Activated T-cell treated with anti-CD3 and anti-CD28 coated beads, Interleukin-2, amount 50 U/mL, for 4 hours (primary cell): ENCODE data around the gene PRL. TPM values are rescaled to one million over a fixed set of nuclear protein-coding genes. Genes with fewer than 3 reads are reported as not detected.

Experiments
- ATAC-seq, 2 donors: fragments of 200-7000 bp; cut with Tn5 transposase; one replicate each; pipeline ENCODE4 v1.10.0; 2021
- DNase-seq: peaks from one replicate; pipeline ENCODE4 v3.0.0-alpha.2; 2020
- H3K27me3 Mint-ChIP-seq: one replicate; pipeline ENCODE4 v1.8.0; 2021; ENCODE audit warnings: low read depth, mixed read lengths
- H3K36me3 Mint-ChIP-seq: one replicate; pipeline ENCODE4 v1.8.0; 2022; ENCODE audit warnings: mixed read lengths; ENCODE audit not compliant: insufficient read depth
- H3K4me1 Mint-ChIP-seq: one replicate; pipeline ENCODE4 v1.8.0; 2021; ENCODE audit warnings: low read depth, mixed read lengths
- H3K4me3 Mint-ChIP-seq: one replicate; pipeline ENCODE4 v1.8.0; 2021; ENCODE audit warnings: mild to moderate bottlenecking, moderate library complexity, mixed read lengths
- H3K9me3 Mint-ChIP-seq: one replicate; pipeline ENCODE4 v1.8.0; 2021; ENCODE audit warnings: mixed read lengths
- total RNA-seq, 3 donors: library from RNA; stranded (reverse); gene quantifications; one replicate each; pipeline ENCODE4 v1.2.1, GENCODE V29; 2021

Gene PRL
- total RNA-seq = under 1 TPM in 1 of 3 donors, not detected in 2; 0.24 TPM

DNA sequence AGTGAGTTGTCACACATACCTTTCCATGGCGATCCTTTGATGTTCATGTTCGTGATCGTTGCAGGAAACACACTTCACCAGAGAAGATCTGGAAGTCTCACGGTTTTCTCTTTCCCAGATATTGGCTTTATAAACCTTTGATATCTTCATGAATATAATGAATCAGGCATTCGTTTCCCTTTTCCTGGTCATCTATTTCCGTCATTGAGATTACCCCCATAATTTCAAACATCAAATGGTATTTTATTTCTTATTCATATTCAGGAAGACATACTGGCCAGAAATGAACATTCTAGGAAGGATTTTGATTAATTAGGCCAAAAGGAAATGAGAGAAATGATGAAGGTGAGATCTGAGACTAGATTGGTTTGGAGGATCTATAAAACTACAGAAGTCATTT lies at the start of gene PRL:
Gene PRL, minus strand, starts transcription at position 101 of the 400 bp plus-strand sequence. Its CDS starts 54 bp downstream, at position 47.
- Mint-ChIP-seq H3K4me1 (no peaks in the 10 kb centered on the region), H3K9me3 (peaks cover 6% of the 10 kb centered on the region), H3K36me3 (no peaks in the 10 kb centered on the region), H3K4me3 (no peak within 1 kb of the TSS), H3K27me3 (no peaks in the 10 kb centered on the region)
- ATAC-seq (no peak), DNase-seq (no peak)

DNA sequence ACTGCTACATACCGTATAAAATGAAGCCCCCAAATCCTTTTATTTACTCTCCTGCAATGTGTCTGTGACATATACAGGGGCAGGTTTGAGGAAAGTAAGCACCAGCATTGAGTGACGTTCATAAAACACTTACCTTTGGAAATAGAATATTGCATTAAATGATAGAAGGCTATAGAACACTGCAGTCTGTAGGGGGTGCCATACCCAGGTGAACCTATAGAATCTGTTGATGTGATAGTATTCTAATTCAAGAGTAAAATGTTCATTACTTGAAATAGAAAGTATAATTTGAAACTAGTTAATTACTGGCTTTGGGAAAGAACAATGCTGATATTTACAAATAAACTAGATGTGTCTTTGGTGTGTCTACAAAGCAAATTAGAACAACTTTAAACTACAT lies 47.0 kb upstream of the PRL start:
- DNase-seq (no peak), ATAC-seq (no peak)
- Mint-ChIP-seq H3K4me3 (no peak overlapping the region), H3K36me3 (no peaks in the 10 kb centered on the region), H3K9me3 (peaks cover 3% of the 10 kb centered on the region), H3K4me1 (no peaks in the 10 kb centered on the region), H3K27me3 (no peaks in the 10 kb centered on the region)

DNA sequence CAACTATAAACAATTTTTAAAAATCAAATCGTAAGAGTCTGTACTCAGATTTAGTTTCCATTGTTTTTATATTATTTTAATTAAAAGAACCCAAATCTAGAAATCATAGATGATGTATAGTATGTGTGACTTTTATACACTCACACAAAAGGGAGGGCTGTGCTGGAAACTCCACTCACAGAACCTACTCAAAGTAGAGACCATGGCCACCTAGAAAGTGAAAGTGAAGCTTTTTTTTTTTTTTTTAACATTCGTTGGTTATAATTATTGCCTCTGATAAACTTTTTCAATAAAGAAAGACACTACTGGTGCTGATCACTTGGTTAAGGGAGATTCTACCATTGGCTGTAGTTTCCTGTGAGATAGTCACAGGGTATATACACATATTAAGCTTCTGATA lies 37.9 kb upstream of the PRL start:
- no peaks in the 10 kb centered on the region for H3K4me1 Mint-ChIP-seq
- ATAC-seq = no peak
- no peak overlapping the region for H3K4me3 Mint-ChIP-seq

DNA sequence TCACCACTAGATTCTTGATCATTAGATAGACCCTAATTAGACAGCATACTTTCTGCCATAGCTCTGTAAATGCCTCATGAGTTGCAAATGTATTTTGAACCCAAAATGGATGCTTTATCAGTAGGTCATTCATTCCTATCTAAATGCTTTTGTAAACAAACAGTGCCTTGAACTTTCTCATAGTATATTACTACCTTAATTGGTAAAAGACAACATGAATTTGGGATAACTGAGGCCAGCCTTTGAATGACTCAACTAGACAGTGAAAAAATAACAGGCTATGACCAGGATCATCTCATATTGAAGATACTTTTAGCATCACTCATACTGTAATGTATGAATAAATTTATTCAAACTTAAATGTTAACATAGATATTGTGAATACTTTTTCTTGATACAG lies 37.0 kb upstream of the PRL start:
- DNase-seq (no peak), ATAC-seq (no peak)
- no peaks in the 10 kb centered on the region for H3K27me3 Mint-ChIP-seq
- no peak overlapping the region for H3K4me3 Mint-ChIP-seq
- peaks cover 12% of the 10 kb centered on the region for H3K9me3 Mint-ChIP-seq
- no peaks in the 10 kb centered on the region for H3K36me3 Mint-ChIP-seq
- H3K4me1 Mint-ChIP-seq = no peaks in the 10 kb centered on the region

More for the DNA sequence above, 37.9 kb upstream of the PRL start:
- Mint-ChIP-seq H3K9me3 (peaks cover 9% of the 10 kb centered on the region), H3K36me3 (no peaks in the 10 kb centered on the region), H3K27me3 (no peaks in the 10 kb centered on the region)
- no peak for DNase-seq

DNA sequence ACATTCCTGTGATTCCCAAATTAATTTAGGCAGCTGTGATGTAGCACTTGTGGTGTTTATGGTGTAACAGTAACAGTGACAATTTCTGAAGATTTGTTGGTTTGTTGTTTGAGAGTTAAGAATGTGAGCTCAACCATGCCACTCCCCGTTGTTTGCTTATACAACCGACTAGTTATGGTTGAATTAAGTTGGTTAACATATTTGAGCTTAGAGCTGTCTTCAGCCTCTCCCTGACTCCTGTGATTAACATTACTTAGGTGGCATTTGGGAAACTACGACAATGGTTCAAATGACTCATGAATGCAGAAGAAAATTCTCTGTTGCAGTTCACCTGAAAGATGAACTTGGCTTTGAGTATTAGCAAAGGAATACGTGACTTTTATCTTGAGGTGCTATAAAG lies 35.9 kb upstream of the PRL start:
- DNase-seq (no peak), ATAC-seq (no peak)
- H3K4me1 Mint-ChIP-seq = no peaks in the 10 kb centered on the region
- no peak overlapping the region for H3K4me3 Mint-ChIP-seq
- H3K27me3 Mint-ChIP-seq = no peaks in the 10 kb centered on the region
- peaks cover 9% of the 10 kb centered on the region for H3K9me3 Mint-ChIP-seq
- no peaks in the 10 kb centered on the region for H3K36me3 Mint-ChIP-seq

DNA sequence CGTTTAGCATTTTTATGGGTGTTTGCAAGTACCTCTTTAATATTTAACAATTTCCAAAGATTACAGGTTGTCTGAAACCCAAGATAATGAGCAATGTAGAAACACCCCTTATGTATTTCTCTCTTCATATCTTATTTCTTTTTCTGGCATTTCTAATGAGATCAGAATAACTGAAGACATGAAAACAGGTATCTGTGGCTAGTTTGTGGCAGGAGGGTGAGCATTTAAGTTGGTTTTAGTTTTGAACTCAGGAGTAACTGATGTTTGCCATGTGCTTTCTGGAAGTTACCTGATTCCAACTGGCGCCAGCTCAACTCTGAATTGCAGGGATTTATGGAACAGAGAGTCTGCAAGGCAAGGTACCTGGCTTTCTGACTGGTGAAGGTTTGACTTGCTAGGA lies 35.4 kb upstream of the PRL start:
- no peaks in the 10 kb centered on the region for H3K4me1 Mint-ChIP-seq
- ATAC-seq (no peak), DNase-seq (no peak)
- no peak overlapping the region for H3K4me3 Mint-ChIP-seq
- no peaks in the 10 kb centered on the region for H3K27me3 Mint-ChIP-seq
- peaks cover 8% of the 10 kb centered on the region for H3K9me3 Mint-ChIP-seq
- no peaks in the 10 kb centered on the region for H3K36me3 Mint-ChIP-seq

DNA sequence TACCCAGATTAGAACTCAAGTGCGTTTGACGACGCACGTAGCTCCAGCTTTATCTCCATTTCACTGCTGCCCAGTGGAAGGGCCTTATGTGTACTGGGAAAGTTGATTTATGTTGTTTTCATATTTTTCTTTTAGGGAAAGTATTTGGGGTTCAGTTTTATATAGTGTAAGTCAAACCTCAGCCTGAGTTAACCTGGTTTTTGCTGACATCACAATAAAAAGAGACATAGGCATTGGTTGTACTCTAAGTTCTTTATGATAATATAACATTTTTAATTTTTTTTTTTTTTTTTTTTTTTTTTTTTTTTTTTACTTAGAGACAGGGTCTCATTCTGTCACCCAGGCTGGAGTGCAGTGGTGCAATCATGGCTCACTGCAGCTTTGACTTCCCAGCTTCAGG lies 34.1 kb upstream of the PRL start:
- Mint-ChIP-seq H3K4me1 (no peaks in the 10 kb centered on the region), H3K36me3 (no peaks in the 10 kb centered on the region), H3K4me3 (no peak overlapping the region), H3K27me3 (no peaks in the 10 kb centered on the region), H3K9me3 (peaks cover 8% of the 10 kb centered on the region)
- DNase-seq (no peak), ATAC-seq (no peak)

DNA sequence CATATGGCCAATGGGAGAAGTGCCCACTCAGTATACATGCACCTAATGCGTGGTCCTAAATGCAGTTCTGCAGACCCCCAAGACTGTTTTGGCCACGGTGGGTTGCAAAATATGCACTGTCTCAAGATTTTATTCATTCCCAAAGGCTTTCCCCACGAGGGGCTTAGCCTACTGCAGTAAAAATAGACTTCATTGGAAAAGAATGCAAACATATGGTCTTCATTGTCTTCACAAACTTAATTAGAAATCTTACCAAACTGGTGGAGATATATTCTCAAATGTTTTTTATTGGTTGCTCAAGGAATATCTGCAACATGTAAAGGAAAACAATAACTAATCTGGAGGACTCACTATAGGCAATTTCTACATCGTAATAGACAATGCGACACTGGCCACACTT lies 31.6 kb upstream of the PRL start:
- no peaks in the 10 kb centered on the region for H3K4me1 Mint-ChIP-seq
- H3K4me3 Mint-ChIP-seq = no peak overlapping the region
- peaks cover 8% of the 10 kb centered on the region for H3K9me3 Mint-ChIP-seq
- no peaks in the 10 kb centered on the region for H3K36me3 Mint-ChIP-seq
- ATAC-seq (no peak), DNase-seq (no peak)
- no peaks in the 10 kb centered on the region for H3K27me3 Mint-ChIP-seq

DNA sequence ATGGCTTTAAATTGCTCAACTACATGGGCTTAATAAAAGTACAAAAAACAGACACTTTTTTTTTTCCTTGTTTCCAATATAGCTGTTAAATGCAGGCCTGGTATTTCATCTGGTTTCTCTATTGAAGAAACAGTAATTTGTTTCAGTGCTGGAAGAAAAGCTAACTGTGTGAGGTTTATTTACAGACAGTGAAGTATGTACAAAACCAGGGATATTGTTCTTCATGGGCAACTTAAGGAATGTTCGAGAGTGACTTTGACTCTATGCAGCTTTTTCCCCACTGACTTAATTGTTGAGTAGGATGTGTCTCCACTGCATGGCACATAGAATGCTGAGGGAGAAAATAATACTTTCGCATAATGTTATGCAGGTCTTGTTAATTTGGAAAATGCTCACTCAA lies 31.0 kb upstream of the PRL start:
- no peaks in the 10 kb centered on the region for H3K27me3 Mint-ChIP-seq
- no peaks in the 10 kb centered on the region for H3K4me1 Mint-ChIP-seq
- no peaks in the 10 kb centered on the region for H3K36me3 Mint-ChIP-seq
- DNase-seq = no peak
- no peak overlapping the region for H3K4me3 Mint-ChIP-seq
- peaks cover 8% of the 10 kb centered on the region for H3K9me3 Mint-ChIP-seq
- no peak for ATAC-seq

DNA sequence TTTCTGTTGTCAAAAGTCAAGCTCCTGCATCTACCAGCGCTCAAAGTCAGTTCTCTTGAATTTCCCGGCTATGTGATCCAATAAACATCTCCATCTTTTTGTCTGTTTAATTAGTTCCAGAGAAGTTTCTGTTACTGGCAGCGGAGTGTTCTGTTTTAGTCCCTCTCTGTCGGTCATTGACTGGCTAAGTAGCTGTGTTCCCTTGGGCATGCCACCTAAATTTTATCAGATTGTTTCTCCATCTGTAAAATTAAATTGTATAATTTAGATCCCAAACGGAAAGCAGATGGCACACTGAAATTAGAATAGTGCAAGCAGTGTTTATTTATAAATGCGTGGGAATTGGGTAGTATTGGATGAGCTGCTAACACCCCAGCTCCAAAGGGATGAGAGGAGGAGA lies 29.7 kb upstream of the PRL start:
- Mint-ChIP-seq H3K27me3 (no peaks in the 10 kb centered on the region), H3K4me1 (no peaks in the 10 kb centered on the region), H3K9me3 (peaks cover 4% of the 10 kb centered on the region), H3K36me3 (no peaks in the 10 kb centered on the region), H3K4me3 (no peak overlapping the region)
- DNase-seq (no peak), ATAC-seq (no peak)

DNA sequence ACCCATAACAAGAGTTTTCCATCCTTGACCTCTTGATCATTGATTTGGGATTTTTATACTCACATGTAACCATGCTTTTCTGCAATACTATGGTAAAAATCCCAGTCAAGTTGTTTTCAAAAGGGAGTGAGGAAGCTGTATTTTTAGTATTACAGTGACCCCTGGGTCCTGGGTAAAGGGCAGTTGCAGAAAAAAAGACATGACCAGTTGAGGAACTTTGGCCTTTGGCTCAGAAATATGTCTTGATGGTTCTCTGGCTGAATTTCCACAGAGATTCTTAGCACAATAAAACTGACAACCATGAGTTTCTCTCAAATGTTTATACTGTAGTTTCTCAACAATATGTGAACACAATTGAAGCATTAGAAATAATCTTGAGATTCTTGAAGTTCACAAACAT lies 28.6 kb upstream of the PRL start:
- no peaks in the 10 kb centered on the region for H3K4me1 Mint-ChIP-seq
- no peaks in the 10 kb centered on the region for H3K27me3 Mint-ChIP-seq
- H3K36me3 Mint-ChIP-seq = no peaks in the 10 kb centered on the region
- DNase-seq = no peak
- no peak for ATAC-seq
- H3K9me3 Mint-ChIP-seq = peaks cover 4% of the 10 kb centered on the region
- H3K4me3 Mint-ChIP-seq = no peak overlapping the region

DNA sequence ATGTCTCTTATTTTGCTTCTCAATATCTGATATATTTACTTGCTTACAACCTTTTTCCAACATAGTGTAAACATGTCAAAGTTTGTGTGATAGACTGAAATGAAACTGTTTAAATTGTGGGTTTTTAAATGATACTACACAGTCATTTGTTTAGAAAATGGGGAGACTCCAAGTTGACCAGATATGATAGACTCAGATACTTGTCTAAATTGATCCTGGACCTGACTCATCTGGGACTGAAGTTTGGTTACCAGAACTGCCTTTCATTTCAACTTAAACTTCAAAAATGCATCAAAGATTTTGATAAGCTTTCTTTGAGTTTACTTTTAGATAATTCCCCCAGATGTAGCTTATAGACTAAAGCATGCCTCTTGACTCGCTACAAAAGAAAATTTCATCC lies 27.0 kb upstream of the PRL start:
- Mint-ChIP-seq H3K4me3 (no peak overlapping the region), H3K36me3 (no peaks in the 10 kb centered on the region), H3K4me1 (no peaks in the 10 kb centered on the region), H3K9me3 (no peaks in the 10 kb centered on the region), H3K27me3 (no peaks in the 10 kb centered on the region)
- ATAC-seq = no peak
- no peak for DNase-seq

DNA sequence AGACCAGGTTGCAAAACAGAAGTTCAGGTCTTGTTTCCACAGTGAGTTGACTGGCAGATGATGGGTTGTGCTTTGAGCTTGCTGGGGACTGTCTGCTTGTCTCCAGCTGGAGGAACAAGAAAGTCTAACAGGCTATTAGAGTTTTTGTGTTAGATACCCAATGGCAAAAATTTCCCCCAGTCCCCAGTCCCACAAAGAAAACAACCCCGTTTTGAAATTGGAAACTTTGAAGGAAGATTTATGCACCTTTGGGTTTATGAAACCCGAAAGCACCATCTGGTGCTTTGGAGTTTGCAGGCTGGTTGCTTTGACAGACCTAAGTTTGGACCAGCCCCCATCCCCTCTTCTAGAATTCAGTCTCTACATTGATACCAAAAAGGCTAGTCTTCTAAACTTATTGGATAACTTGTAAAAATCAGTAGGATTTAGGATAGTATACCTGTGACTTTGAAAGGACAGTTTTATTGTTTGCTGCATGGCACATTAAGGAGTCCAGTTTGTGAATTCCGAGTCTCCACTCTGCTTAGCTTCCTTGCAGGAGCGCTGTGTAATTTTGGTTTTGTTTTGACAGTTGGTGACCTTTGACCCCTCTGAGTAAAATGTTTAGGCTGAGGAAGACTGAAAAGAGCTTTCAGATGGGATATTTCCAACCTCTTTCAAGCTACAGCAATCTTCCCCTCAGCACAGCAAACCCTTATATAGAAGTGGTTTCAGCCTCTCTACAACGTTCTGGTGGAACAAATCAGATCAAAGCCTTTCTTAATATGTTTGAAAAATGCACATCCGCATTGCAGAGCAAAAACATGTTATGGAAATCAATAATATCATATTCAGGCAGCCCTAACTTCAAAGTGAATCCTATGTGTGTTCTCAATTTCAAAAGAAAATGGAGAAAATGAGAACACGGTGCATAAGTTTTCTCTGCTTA lies 25.5 kb upstream of the PRL start:
- Mint-ChIP-seq H3K27me3 (no peaks in the 10 kb centered on the region), H3K9me3 (peaks cover 4% of the 10 kb centered on the region), H3K4me3 (no peak overlapping the region), H3K36me3 (no peaks in the 10 kb centered on the region), H3K4me1 (no peaks in the 10 kb centered on the region)
- DNase-seq = no peak
- no peak for ATAC-seq

DNA sequence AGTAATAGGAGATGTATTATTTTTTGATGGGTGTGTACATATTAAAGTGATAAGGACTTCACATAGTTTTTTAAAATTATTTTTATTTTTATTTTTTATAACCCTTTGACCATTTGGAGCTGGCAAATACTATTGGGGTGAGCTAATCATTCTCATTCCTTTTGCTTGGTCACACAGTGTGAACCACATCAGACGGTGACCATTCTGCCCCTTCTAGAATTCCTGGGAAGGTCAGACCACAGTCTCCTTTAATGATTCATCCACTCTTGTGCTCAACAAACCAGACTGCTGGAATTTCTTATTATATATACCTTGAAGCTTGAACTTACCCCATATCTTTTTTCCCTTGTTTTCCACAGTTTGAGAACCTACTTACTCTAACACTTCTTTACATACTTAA lies 23.9 kb upstream of the PRL start:
- Mint-ChIP-seq H3K4me1 (no peaks in the 10 kb centered on the region), H3K4me3 (no peak overlapping the region), H3K27me3 (no peaks in the 10 kb centered on the region), H3K36me3 (no peaks in the 10 kb centered on the region), H3K9me3 (peaks cover 5% of the 10 kb centered on the region)
- ATAC-seq (no peak), DNase-seq (no peak)

DNA sequence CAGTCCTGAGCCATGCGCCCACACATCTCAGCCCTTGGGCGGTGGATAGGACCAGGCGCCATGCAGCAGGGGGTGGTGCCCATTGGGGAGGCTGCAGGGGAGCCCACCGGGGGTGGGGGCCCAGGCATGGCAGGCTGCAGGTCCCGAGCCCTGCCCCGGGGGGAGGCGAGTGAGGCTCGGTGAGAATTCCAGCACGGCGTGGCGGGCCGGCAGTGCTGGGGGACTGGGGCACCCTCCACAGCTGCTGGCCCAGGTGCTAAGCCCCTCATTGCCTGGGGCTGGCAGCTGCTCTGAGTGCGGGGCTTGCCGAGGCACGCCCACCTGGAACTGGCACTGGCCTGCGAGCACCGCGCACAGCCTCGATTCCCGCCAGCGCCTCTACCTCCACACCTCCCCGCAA lies 21.6 kb upstream of the PRL start:
- H3K36me3 Mint-ChIP-seq = no peaks in the 10 kb centered on the region
- peaks cover 14% of the 10 kb centered on the region for H3K9me3 Mint-ChIP-seq
- ATAC-seq = no peak
- no peaks in the 10 kb centered on the region for H3K4me1 Mint-ChIP-seq
- H3K27me3 Mint-ChIP-seq = no peaks in the 10 kb centered on the region
- no peak for DNase-seq
- no peak overlapping the region for H3K4me3 Mint-ChIP-seq
